ENCODE data around the gene CDK17.

The CDK17 gene

DNA sequence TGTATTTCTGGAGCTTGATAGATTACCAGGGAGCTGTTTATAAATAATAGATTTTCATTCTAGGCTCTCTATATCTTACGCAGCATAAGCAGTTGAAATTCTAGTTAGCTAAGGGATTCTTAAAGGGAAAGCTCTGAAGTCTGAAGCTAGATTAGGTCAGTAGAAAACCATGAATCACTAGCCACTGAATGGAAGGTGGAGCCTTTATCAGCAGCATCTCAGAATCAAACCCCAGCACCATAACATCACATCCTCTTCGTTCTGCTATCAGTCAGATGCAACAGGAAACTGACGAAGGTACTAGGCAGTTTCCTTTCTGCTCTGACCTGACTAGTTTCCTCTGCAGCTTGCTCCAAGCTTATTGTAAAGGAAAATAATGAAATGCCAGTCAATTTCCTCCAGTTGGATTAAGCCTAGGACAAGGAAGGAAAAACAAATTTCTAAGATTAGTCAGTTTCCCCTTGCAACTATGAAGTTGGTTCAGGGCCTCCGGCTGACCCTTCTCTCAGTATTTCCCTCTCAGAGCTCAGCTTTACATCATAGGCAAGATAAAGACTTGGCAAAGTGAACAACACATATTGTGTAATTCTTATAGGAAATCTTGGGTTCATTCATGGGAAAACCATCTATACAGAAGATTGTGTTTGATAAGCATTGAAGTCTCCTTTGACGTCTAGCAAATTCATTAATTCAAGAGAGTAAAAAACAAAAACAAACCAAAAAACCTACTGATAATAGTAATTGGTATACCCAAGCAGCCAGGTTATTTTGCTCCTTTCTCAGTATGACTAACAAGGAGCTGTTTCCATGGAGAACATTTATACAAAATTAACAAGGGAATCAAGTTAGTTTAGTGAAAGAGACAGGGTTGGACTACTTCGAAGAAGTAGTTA, 45.7 kb upstream of the CDK17 start:
- no peaks in the 10 kb centered on the region for H3K79me2 ChIP-seq (ENCODE audit: insufficient read depth, low read length)
- no peak for TF ChIP-seq EZH2phosphoT487 (conservative IDR thresholded peaks at IDR 0.05; ENCODE audit: low read length)
- TF ChIP-seq, protein P1, sequence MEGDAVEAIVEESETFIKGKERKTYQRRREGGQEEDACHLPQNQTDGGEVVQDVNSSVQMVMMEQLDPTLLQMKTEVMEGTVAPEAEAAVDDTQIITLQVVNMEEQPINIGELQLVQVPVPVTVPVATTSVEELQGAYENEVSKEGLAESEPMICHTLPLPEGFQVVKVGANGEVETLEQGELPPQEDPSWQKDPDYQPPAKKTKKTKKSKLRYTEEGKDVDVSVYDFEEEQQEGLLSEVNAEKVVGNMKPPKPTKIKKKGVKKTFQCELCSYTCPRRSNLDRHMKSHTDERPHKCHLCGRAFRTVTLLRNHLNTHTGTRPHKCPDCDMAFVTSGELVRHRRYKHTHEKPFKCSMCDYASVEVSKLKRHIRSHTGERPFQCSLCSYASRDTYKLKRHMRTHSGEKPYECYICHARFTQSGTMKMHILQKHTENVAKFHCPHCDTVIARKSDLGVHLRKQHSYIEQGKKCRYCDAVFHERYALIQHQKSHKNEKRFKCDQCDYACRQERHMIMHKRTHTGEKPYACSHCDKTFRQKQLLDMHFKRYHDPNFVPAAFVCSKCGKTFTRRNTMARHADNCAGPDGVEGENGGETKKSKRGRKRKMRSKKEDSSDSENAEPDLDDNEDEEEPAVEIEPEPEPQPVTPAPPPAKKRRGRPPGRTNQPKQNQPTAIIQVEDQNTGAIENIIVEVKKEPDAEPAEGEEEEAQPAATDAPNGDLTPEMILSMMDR (IDR thresholded peaks at IDR 0.05; ENCODE audit: insufficient read depth, low read length, poor library complexity, severe bottlenecking) = no peak
- H3F3A ChIP-seq (ENCODE audit: insufficient read depth) = no peaks in the 10 kb centered on the region
- no peak overlapping the region for H3K9ac ChIP-seq (ENCODE audit: low read length)
- no peak overlapping the region for H3K27ac ChIP-seq (ENCODE audit: low read depth, low read length)
- no peaks in the 10 kb centered on the region for H3K27me3 ChIP-seq (ENCODE audit: low read length)
- H2AFZ ChIP-seq (ENCODE audit: low read depth, low read length, severe bottlenecking) = no peak overlapping the region
- H3K4me2 ChIP-seq (ENCODE audit: low read depth, low read length, poor library complexity, severe bottlenecking) = no peak overlapping the region
- H3K36me3 ChIP-seq (ENCODE audit: low read length) = no peaks in the 10 kb centered on the region
- H3K4me3 ChIP-seq (ENCODE audit: insufficient read depth, low read length, poor library complexity, severe bottlenecking) = no peak overlapping the region
- H4K20me1 ChIP-seq (ENCODE audit: low read depth, low read length) = no peaks in the 10 kb centered on the region
- no peaks in the 10 kb centered on the region for H3K9me2 ChIP-seq (replicated peaks; ENCODE audit: insufficient read depth, low read length)
- no peaks in the 10 kb centered on the region for H3K9me3 ChIP-seq (ENCODE audit: insufficient read depth, low read length)

DNA sequence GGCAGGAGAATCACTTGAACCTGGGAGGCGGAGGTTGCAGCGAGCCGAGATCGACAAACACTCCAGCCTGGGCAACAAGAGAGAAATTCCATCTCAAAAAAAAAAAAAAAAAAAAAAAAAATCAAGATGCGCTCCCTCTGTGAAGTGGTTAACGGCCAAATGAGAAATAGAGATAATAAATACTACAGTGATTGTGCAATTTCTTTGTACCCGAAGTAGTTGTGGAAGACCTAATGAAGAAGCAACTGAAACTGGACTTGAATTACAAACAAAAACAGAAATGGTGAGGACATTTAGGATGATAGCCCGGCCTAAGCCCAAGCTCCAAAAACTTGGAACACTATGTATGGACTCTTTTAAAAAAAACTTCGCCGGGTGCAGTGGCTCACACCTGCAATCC, 44.2 kb upstream of the CDK17 start:
- Histone ChIP-seq H3K79me2 (ENCODE audit: insufficient read depth, low read length) (no peaks in the 10 kb centered on the region), H3K4me3 (ENCODE audit: insufficient read depth, low read length, poor library complexity, severe bottlenecking) (no peak overlapping the region), H3K36me3 (ENCODE audit: low read length) (no peaks in the 10 kb centered on the region), H3K27ac (ENCODE audit: low read depth, low read length) (no peak overlapping the region), H4K20me1 (ENCODE audit: low read depth, low read length) (no peaks in the 10 kb centered on the region), H3K4me2 (ENCODE audit: low read depth, low read length, poor library complexity, severe bottlenecking) (no peak overlapping the region), H3K27me3 (ENCODE audit: low read length) (no peaks in the 10 kb centered on the region), H3F3A (ENCODE audit: insufficient read depth) (no peaks in the 10 kb centered on the region), H3K9me2 (replicated peaks; ENCODE audit: insufficient read depth, low read length) (no peaks in the 10 kb centered on the region), H3K9ac (ENCODE audit: low read length) (no peak overlapping the region), H3K9me3 (ENCODE audit: insufficient read depth, low read length) (no peaks in the 10 kb centered on the region), H2AFZ (ENCODE audit: low read depth, low read length, severe bottlenecking) (no peak overlapping the region)
- TF ChIP-seq EZH2phosphoT487 (conservative IDR thresholded peaks at IDR 0.05; ENCODE audit: low read length) = no peak
- TF ChIP-seq, protein P1 (IDR thresholded peaks at IDR 0.05; ENCODE audit: insufficient read depth, low read length, poor library complexity, severe bottlenecking) = no peak

DNA sequence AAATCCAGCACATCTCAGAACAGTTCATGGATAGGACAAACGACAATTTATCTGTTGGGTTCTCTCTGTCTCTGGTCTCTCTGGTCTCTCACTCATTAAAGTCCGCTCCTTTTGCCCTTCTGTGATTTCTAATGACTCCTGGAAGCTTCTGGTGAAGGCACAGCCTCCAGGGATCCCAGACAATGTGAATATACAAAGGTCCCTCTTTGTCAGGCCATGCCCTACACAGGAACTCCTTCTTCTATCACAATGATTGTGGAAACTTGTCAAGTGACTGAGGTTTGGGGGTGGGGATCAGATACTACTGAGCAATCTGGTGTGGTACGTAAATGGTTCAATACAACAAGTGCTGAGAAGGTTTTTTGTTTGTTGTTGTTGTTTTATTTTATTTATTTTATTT, 42.7 kb upstream of the CDK17 start:
- Histone ChIP-seq H3K79me2 (ENCODE audit: insufficient read depth, low read length) (no peaks in the 10 kb centered on the region), H3K36me3 (ENCODE audit: low read length) (no peaks in the 10 kb centered on the region), H3K27me3 (ENCODE audit: low read length) (no peaks in the 10 kb centered on the region), H3F3A (ENCODE audit: insufficient read depth) (no peaks in the 10 kb centered on the region), H3K4me2 (ENCODE audit: low read depth, low read length, poor library complexity, severe bottlenecking) (no peak overlapping the region), H3K9me3 (ENCODE audit: insufficient read depth, low read length) (no peaks in the 10 kb centered on the region), H2AFZ (ENCODE audit: low read depth, low read length, severe bottlenecking) (no peak overlapping the region), H3K9me2 (replicated peaks; ENCODE audit: insufficient read depth, low read length) (no peaks in the 10 kb centered on the region), H3K4me3 (ENCODE audit: insufficient read depth, low read length, poor library complexity, severe bottlenecking) (no peak overlapping the region), H3K27ac (ENCODE audit: low read depth, low read length) (no peak overlapping the region), H4K20me1 (ENCODE audit: low read depth, low read length) (no peaks in the 10 kb centered on the region), H3K9ac (ENCODE audit: low read length) (no peak overlapping the region)
- no peak for TF ChIP-seq EZH2phosphoT487 (conservative IDR thresholded peaks at IDR 0.05; ENCODE audit: low read length)
- TF ChIP-seq, protein P1 (IDR thresholded peaks at IDR 0.05; ENCODE audit: insufficient read depth, low read length, poor library complexity, severe bottlenecking) = no peak
